Heart right ventricle (tissue), 16 donors: ENCODE results near the gene TATDN2. TPM values are rescaled to one million over a fixed set of nuclear protein-coding genes. Genes with fewer than 3 reads are reported as not detected.

ENCODE experiments used
- ATAC-seq, 8 donors: fragments of 200-7000 bp; cut with Tn5 transposase; one replicate each; pipeline ENCODE4 v1.9.1; 2020; ENCODE audit warnings: mild to moderate bottlenecking in 8 of 8, moderate library complexity in 8 of 8, moderate number of reproducible peaks in 1 of 8
- DNase-seq, 2 donors: peaks; one replicate each; pipeline ENCODE4 v3.0.0-alpha.2; 2020
- H3K27ac ChIP-seq, 10 donors: fragments of 200-600 bp; sonication (generic) in 2 of 10; one replicate each; pipeline versions ENCODE4 v1.5.0 to v1.8.0; 2020 to 2022; ENCODE audit warnings: mild to moderate bottlenecking in 3 of 10
- H3K27me3 ChIP-seq, 7 donors: fragments of 200-600 bp; one replicate each; pipeline ENCODE4 v1.8.0; 2021 to 2022; ENCODE audit warnings: mild to moderate bottlenecking in 2 of 7
- H3K36me3 ChIP-seq, 9 donors: fragments of 200-600 bp; sonication (generic) in 1 of 9; one replicate each; pipeline versions ENCODE4 v1.5.0 to v1.8.0; 2020 to 2022; ENCODE audit warnings: mild to moderate bottlenecking in 2 of 9
- H3K4me1 ChIP-seq, 9 donors: fragments of 200-600 bp; sonication (generic) in 1 of 9; one replicate each; pipeline versions ENCODE4 v1.5.0 to v1.8.0; 2020 to 2022; ENCODE audit warnings: mild to moderate bottlenecking in 4 of 9
- H3K4me3 ChIP-seq, 10 donors: fragments of 200-600 bp; sonication (generic) in 2 of 10; one replicate each; pipeline versions ENCODE4 v1.5.0 to v1.8.0; 2020 to 2022; ENCODE audit warnings: mild to moderate bottlenecking in 7 of 10, moderate library complexity in 2 of 10
- H3K9me3 ChIP-seq, 11 donors: fragments of 200-600 bp in 10 of 11; sonication (generic) in 2 of 11; one replicate each; pipeline versions ENCODE4 v1.5.0 to v1.8.0; 2013 to 2022; ENCODE audit warnings: mild to moderate bottlenecking in 2 of 11, control low read depth in 1 of 11, moderate library complexity in 1 of 11
- WGBS, 2 donors: extraction: QIAGEN DNeasy Blood & Tissue Kit; methylation state at CpG; one replicate each; pipeline ENCODE4 v1.1.7; 2013; ENCODE audit warnings: inconsistent platforms in 1 of 2; 5-methylcytosine and 5-hydroxymethylcytosine counted together
- intact Hi-C, 10 donors: fragments of 100-400 bp; cut with DNase I; formaldehyde crosslinking; loops; one replicate each; pipeline versions ENCODE4 v1.11.1 to v1.14.2; 2022
- polyA plus RNA-seq, 2 donors: library from polyadenylated mRNA; stranded (reverse); fragments of 200-250 nt; gene quantifications; one replicate each; pipeline ENCODE4 v1.2.3, GENCODE V29; 2013
- total RNA-seq, 10 donors: library from RNA; stranded (reverse); fragmentation: NEBNext Ultra II Directional in 3 of 10; extraction: Animal tissue kit (Norgen Biotek cat#: 25700) in 3 of 10; gene quantifications; one replicate each; pipeline versions ENCODE4 v1.2.1 to v1.2.4, GENCODE V29; 2021 to 2023
- TF ChIP-seq, protein P1 (sequence below), 9 donors: fragments of 200-600 bp; sonication (generic) in 2 of 9; IDR thresholded peaks; one replicate each; pipeline versions ENCODE4 v1.5.0 to v1.8.0; 2021 to 2022; ENCODE audit warnings: antibody characterized with exemption in 9 of 9, mild to moderate bottlenecking in 5 of 9, moderate library complexity in 1 of 9
- donor health status: Arrhythmogenic right ventricular cardiomyopathy.
- donor health status: ischemic (EF 13 %, LVEDD 7.1; RV severe dilation, severe dysfunction).
- donor health status: healthy with polysubstance abuse.
- donor health status: DM: no; HTN: yes; CAD: no.
- donor health status: DM: no; HTN: no; CAD: no.
- donor health status: ischemic (EF 25% LVEDD 6.9; RV normal size, moderate dysfunction).
- donor health status: ischemic (EF 25% LVEDD 5.7; RV mildly dilated, moderate dysfunction).
- donor health status: healthy.
- donor health status: DM: yes; HTN: yes; CAD: no.
- donor health status: Ischemic cardiomyopathy.
- donor health status: ischemic (EF 35%, LVEDD 5.7; RV mildly dilated, moderate dysfunction).
- donor health status: nonischemic (EF 11% LVEDD 7.7; RV severe dilation, severe dysfunction).
- donor health status: DM: yes; HTN: yes; CAD: no.
- donor health status: PGD.
- donor health status: ischemic (EF 29% LVEDD 5.4; RV normal size, mild dysfunction).
- donor health status: nonischemic (EF 23%, LVEDD 6.1; RV moderate dilation, normal function).

TATDN2 gene
- total and polyA plus RNA-seq, 12 donors: 9.6 to 19.6 (median 17.5) TPM

DNA sequence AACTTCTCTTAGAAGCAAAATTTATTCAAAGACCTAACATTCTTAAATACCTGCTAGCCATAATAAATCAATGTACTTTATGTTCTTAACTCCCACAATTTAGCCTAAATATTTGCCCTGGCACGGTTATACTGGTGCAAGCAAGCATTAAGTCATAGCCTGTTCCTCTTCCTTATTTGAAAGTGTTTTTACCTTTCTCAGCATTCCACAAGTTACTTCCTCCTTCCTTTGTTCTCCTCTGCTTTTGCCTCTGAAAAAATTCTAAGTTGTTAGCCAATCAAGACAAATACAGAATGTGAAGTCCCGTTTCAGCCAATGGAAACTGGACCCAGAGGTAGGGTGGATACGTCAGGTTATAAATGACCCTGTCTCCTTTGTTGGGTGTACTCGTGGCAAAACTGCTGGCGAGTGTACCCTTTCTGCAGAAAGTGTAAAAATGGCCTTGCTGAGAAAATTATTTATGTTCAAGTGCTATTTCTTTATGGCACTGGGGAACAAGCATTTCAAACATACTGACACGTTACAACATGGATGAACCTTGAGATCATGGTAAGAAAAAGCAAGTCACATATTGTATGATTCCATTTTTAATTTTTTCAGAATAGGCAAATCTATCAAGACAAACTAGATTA is 3.1 kb upstream of the TATDN2 start:
- DNase-seq (no peak), ATAC-seq (no peak)
- TF ChIP-seq, protein P1, sequence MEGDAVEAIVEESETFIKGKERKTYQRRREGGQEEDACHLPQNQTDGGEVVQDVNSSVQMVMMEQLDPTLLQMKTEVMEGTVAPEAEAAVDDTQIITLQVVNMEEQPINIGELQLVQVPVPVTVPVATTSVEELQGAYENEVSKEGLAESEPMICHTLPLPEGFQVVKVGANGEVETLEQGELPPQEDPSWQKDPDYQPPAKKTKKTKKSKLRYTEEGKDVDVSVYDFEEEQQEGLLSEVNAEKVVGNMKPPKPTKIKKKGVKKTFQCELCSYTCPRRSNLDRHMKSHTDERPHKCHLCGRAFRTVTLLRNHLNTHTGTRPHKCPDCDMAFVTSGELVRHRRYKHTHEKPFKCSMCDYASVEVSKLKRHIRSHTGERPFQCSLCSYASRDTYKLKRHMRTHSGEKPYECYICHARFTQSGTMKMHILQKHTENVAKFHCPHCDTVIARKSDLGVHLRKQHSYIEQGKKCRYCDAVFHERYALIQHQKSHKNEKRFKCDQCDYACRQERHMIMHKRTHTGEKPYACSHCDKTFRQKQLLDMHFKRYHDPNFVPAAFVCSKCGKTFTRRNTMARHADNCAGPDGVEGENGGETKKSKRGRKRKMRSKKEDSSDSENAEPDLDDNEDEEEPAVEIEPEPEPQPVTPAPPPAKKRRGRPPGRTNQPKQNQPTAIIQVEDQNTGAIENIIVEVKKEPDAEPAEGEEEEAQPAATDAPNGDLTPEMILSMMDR (IDR thresholded peaks at IDR 0.05): no peak
- H3K27ac ChIP-seq: peak overlapping the region in 1 of 10 donors; percentile 1
- no peaks in the 10 kb centered on the region for H3K27me3 ChIP-seq
- intact Hi-C loops: no loop called here
- H3K36me3 ChIP-seq: peaks cover 0 to 31% (median 0%) of the 10 kb centered on the region in 9 donors
- H3K4me3 ChIP-seq: no peak overlapping the region
- H3K4me1 ChIP-seq: peaks cover 6 to 52% (median 17%) of the 10 kb centered on the region in 9 donors
- WGBS, 2 donors: 90 to 95% methylated on average over 6 of the region's 6 CpGs
- H3K9me3 ChIP-seq: peaks cover 0 to 31% (median 10%) of the 10 kb centered on the region in 11 donors

DNA sequence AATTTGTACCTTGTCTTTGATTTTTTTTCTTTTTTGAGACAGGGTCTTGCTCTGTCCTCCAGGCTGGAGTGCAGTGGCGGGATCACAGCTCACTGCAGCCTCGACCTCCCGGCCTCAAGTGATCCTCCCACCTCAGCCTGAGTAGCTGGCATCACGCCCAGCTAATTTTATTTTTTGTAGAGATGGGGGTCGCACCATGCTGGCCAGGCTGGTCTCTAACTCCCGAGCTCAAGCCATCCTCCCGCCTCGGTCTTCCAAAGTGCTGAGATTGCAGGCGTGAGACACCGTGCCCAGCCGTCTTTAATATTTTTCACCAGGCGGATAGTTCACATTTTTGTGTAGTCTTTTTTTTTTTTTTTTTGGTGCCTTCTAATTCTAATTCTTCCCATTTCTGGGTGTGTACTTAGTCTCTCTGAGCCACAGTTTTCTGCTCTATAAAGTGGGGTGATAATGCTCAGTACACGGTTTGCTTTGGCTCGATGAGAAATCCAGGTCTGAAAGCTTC is 528 bp upstream of the TATDN2 start:
- intact Hi-C loops: no loop called here
- H3K36me3 ChIP-seq: peaks cover 0 to 46% (median 0%) of the 10 kb centered on the region in 9 donors
- peaks cover 9 to 48% (median 31%) of the 10 kb centered on the region in 9 donors for H3K4me1 ChIP-seq
- peaks cover 0 to 31% (median 10%) of the 10 kb centered on the region in 11 donors for H3K9me3 ChIP-seq
- 30 to 36% methylated on average over 14 of the region's 14 CpGs for WGBS, 2 donors
- no peaks in the 10 kb centered on the region for H3K27me3 ChIP-seq
- DNase-seq (no peak), ATAC-seq (peak in 3 of 8 donors; percentile 3 to 9 (median 9))
- TF ChIP-seq, protein P1 (IDR thresholded peaks at IDR 0.05): no peak
- peak overlapping the region in 9 of 10 donors; percentile 71 to 97 (median 92) for H3K27ac ChIP-seq
- peak overlapping the region; percentile 64 to 92 (median 72) for H3K4me3 ChIP-seq

DNA sequence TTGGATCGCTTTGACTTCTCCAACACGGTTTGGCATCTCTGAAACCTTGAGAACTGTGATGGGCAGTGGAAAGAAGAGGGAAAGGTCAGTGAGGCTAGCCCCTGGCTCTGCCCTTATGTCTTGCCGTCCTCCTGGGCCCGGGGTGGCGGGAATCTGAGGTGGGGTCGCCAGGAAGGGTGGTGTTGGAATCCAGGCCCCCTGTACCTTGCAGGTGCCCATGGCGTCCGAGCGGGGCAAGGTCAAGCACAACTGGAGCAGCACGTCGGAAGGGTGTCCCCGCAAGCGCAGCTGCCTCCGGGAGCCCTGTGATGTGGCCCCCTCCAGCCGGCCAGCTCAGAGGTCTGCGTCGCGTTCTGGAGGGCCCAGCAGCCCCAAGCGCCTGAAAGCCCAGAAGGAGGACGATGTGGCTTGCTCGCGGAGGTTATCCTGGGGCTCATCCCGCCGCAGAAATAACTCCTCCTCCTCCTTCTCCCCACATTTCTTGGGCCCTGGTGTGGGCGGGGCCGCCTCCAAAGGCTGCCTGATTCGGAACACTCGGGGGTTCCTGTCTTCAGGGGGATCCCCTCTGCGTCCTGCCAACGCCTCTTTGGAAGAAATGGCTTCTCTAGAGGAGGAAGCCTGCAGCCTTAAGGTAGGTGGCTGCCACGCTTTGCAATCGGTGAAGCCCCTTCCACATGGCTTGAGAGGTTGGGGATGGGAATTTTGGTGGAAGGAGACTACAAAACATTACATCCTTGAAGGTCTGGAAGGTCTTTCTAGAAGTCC is 907 bp downstream of the TATDN2 start:
- H3K27ac ChIP-seq: peak overlapping the region in 9 of 10 donors; percentile 71 to 97 (median 92)
- ATAC-seq (peak in 6 of 8 donors; percentile 10 to 32 (median 14)), DNase-seq (peak in 1 of 2 donors; percentile 29)
- peaks cover 9 to 42% (median 36%) of the 10 kb centered on the region in 9 donors for H3K4me1 ChIP-seq
- no peaks in the 10 kb centered on the region for H3K27me3 ChIP-seq
- H3K36me3 ChIP-seq: peaks cover 0 to 45% (median 4%) of the 10 kb centered on the region in 9 donors
- peaks cover 0 to 26% (median 10%) of the 10 kb centered on the region in 11 donors for H3K9me3 ChIP-seq
- 2% methylated on average over 32 of the region's 32 CpGs for WGBS, 2 donors
- H3K4me3 ChIP-seq: peak overlapping the region; percentile 64 to 92 (median 72)
- TF ChIP-seq, protein P1 (IDR thresholded peaks at IDR 0.05): no peak
- intact Hi-C loops: no loop called here

DNA sequence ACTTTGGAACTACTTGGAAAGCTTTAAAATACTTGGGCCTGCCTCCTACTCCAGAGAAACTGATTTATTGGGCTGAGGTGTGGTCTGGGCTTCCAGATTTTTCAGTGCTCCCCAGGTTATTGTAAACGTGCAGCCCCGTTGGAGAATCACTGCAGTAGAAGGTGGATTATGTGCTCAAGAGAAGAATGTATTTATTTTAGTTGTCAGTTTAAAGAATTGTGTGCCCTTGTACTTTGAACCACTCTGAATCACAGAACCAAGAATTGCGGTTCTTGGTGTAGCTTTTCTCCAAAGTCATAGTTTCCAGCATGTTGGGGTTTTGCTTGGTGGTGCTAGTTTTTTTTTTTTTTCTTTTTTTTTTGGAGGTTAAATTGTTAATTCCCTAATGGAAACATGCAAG is 1.6 kb downstream of the TATDN2 start:
- Histone ChIP-seq H3K36me3 (peaks cover 0 to 41% (median 4%) of the 10 kb centered on the region in 9 donors), H3K27ac (peak overlapping the region in 5 of 10 donors; percentile 81 to 94 (median 92)), H3K4me1 (peaks cover 9 to 43% (median 38%) of the 10 kb centered on the region in 9 donors), H3K4me3 (peak overlapping the region in 9 of 10 donors; percentile 64 to 92 (median 73)), H3K27me3 (no peaks in the 10 kb centered on the region), H3K9me3 (peaks cover 0 to 19% (median 7%) of the 10 kb centered on the region in 11 donors)
- TF ChIP-seq, protein P1 (IDR thresholded peaks at IDR 0.05): no peak
- DNase-seq (no peak), ATAC-seq (no peak)
- intact Hi-C loops: no loop called here
- WGBS, 2 donors: 36 to 39% methylated on average over 3 of the region's 3 CpGs
